GM23338 (cell line): ENCODE results near the gene MIAT.

Experiments used
- CREB1 ChIP-seq: fragments of 250-450 bp; sonication (Bioruptor Pico); IDR thresholded peaks from 2 replicates; pipeline ENCODE4 v1.5.0; 2020; ENCODE audit warnings: low read depth, mild to moderate bottlenecking, moderate library complexity
- CTCF ChIP-seq, 2 experiments: fragments of 200-600 bp in 1 of 2; sonication (generic) in 1 of 2; conservative IDR thresholded peaks; 2 replicates each; pipeline versions ENCODE4 v1.5.1 to v1.6.1; 2016 to 2017; ENCODE audit warnings: antibody characterized with exemption in 2 of 2, low read depth in 2 of 2, mild to moderate bottlenecking in 2 of 2, moderate library complexity in 1 of 2
- EZH2 ChIP-seq: fragments of 200-600 bp; sonication (generic); IDR thresholded peaks from one replicate; pipeline ENCODE4 v1.8.0; 2017; ENCODE audit warnings: antibody characterized with exemption, mild to moderate bottlenecking, low read depth; ENCODE audit not compliant: unreplicated experiment
- JUNB ChIP-seq: IDR thresholded peaks from one replicate; pipeline ENCODE4 v1.6.1; 2016; ENCODE audit warnings: antibody characterized with exemption; ENCODE audit not compliant: unreplicated experiment
- POLR2AphosphoS5 ChIP-seq: IDR thresholded peaks from 2 replicates; pipeline ENCODE4 v1.6.1; 2016; ENCODE audit warnings: antibody characterized with exemption, low read depth

- no peak for TF ChIP-seq JUNB
- peak; percentile 54 to 56 for TF ChIP-seq CTCF (conservative IDR thresholded peaks at IDR 0.05; ENCODE audit: low read depth in 2 of 2)
- no peak for TF ChIP-seq POLR2AphosphoS5
- no peak for TF ChIP-seq CREB1 (CRISPR knock-in tag)
- no peak for TF ChIP-seq EZH2
Observed at GRCh38 chr22:26669060-26669481, 11.7 kb downstream of the MIAT start.
